ENCODE results near the gene EXOC1.

Gene EXOC1

GRCh38 chr4:55857586-55857985 is 4.1 kb downstream of the EXOC1 start:
- H3K9ac ChIP-seq (ENCODE audit: low read length): no peak overlapping the region
- H3K36me3 ChIP-seq (ENCODE audit: low read length): no peaks in the 10 kb centered on the region; the same call in 1 of the 2 replicates
- no peak overlapping the region for H3K4me3 ChIP-seq (ENCODE audit: insufficient read depth, low read length, poor library complexity, severe bottlenecking)
- H3K27me3 ChIP-seq (ENCODE audit: low read length): no peaks in the 10 kb centered on the region
- TF ChIP-seq, protein P1, sequence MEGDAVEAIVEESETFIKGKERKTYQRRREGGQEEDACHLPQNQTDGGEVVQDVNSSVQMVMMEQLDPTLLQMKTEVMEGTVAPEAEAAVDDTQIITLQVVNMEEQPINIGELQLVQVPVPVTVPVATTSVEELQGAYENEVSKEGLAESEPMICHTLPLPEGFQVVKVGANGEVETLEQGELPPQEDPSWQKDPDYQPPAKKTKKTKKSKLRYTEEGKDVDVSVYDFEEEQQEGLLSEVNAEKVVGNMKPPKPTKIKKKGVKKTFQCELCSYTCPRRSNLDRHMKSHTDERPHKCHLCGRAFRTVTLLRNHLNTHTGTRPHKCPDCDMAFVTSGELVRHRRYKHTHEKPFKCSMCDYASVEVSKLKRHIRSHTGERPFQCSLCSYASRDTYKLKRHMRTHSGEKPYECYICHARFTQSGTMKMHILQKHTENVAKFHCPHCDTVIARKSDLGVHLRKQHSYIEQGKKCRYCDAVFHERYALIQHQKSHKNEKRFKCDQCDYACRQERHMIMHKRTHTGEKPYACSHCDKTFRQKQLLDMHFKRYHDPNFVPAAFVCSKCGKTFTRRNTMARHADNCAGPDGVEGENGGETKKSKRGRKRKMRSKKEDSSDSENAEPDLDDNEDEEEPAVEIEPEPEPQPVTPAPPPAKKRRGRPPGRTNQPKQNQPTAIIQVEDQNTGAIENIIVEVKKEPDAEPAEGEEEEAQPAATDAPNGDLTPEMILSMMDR (IDR thresholded peaks at IDR 0.05; ENCODE audit: insufficient read depth, low read length, poor library complexity, severe bottlenecking): no peak
- no peak for TF ChIP-seq EZH2phosphoT487 (conservative IDR thresholded peaks at IDR 0.05; ENCODE audit: low read length)
- H3K27ac ChIP-seq (ENCODE audit: low read depth, low read length): no peak overlapping the region
- no peaks in the 10 kb centered on the region for H3K9me2 ChIP-seq (replicated peaks; ENCODE audit: insufficient read depth, low read length)
- H3K4me2 ChIP-seq (ENCODE audit: low read depth, low read length, poor library complexity, severe bottlenecking): no peak overlapping the region
- H3F3A ChIP-seq (ENCODE audit: insufficient read depth): no peaks in the 10 kb centered on the region
- no peak overlapping the region for H2AFZ ChIP-seq (ENCODE audit: low read depth, low read length, severe bottlenecking)
- no peaks in the 10 kb centered on the region for H4K20me1 ChIP-seq (ENCODE audit: low read depth, low read length)
- H3K79me2 ChIP-seq (ENCODE audit: insufficient read depth, low read length): peaks cover 24% of the 10 kb centered on the region; the same call in 1 of the 2 replicates
- no peaks in the 10 kb centered on the region for H3K9me3 ChIP-seq (ENCODE audit: insufficient read depth, low read length)

GRCh38 chr4:55859711-55860110 is 6.3 kb downstream of the EXOC1 start:
- H3F3A ChIP-seq (ENCODE audit: insufficient read depth): no peaks in the 10 kb centered on the region
- peaks cover 18% of the 10 kb centered on the region; the same call in 1 of the 2 replicates for H3K79me2 ChIP-seq (ENCODE audit: insufficient read depth, low read length)
- H3K4me3 ChIP-seq (ENCODE audit: insufficient read depth, low read length, poor library complexity, severe bottlenecking): no peak overlapping the region
- no peaks in the 10 kb centered on the region for H3K9me3 ChIP-seq (ENCODE audit: insufficient read depth, low read length)
- no peak overlapping the region for H3K9ac ChIP-seq (ENCODE audit: low read length)
- no peaks in the 10 kb centered on the region for H4K20me1 ChIP-seq (ENCODE audit: low read depth, low read length)
- H3K27ac ChIP-seq (ENCODE audit: low read depth, low read length): no peak overlapping the region
- H3K27me3 ChIP-seq (ENCODE audit: low read length): no peaks in the 10 kb centered on the region
- no peaks in the 10 kb centered on the region for H3K9me2 ChIP-seq (replicated peaks; ENCODE audit: insufficient read depth, low read length)
- no peak overlapping the region for H2AFZ ChIP-seq (ENCODE audit: low read depth, low read length, severe bottlenecking)
- no peak overlapping the region for H3K4me2 ChIP-seq (ENCODE audit: low read depth, low read length, poor library complexity, severe bottlenecking)
- H3K36me3 ChIP-seq (ENCODE audit: low read length): no peaks in the 10 kb centered on the region; the same call in 1 of the 2 replicates
- no peak for TF ChIP-seq EZH2phosphoT487 (conservative IDR thresholded peaks at IDR 0.05; ENCODE audit: low read length)
- TF ChIP-seq, protein P1 (IDR thresholded peaks at IDR 0.05; ENCODE audit: insufficient read depth, low read length, poor library complexity, severe bottlenecking): no peak

DNA sequence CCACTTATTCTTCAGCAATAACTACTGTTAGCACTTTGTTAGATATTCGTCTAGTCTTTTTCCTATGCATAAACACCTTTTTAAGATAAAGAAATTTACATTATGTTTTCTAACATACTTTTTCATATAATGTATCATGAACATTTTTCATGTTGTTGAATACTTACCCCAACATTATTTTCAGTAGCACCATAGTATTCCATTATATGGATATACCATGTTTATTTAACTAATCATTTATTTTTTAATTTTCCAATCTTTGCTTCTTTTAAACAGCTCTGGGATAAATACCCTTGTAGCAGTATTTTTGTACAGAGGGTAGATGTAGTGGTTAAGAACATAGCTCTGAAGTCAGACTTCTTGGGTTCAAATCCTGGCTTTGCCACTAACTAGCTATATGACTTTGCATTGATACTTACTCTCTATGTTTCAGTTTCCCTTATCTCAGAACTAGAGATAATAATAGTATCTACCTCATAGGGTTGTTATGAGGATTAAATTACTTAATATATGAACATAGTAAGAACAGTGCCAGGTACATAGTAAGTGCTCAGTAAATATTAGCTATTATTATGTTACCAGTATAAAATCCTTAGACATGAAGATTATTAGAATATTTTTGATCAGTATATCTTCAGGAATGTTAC is 11.3 kb downstream of the EXOC1 start:
- TF ChIP-seq EZH2phosphoT487 (conservative IDR thresholded peaks at IDR 0.05; ENCODE audit: low read length): no peak
- TF ChIP-seq, protein P1 (IDR thresholded peaks at IDR 0.05; ENCODE audit: insufficient read depth, low read length, poor library complexity, severe bottlenecking): no peak
- H3K36me3 ChIP-seq (ENCODE audit: low read length): 0 out of 2 replicates have a peak, but pooled peaks cover 3% of the 10 kb centered on the region
- H3K27me3 ChIP-seq (ENCODE audit: low read length): no peaks in the 10 kb centered on the region
- H3K9ac ChIP-seq (ENCODE audit: low read length): no peak overlapping the region
- H3K9me2 ChIP-seq (replicated peaks; ENCODE audit: insufficient read depth, low read length): no peaks in the 10 kb centered on the region
- H3K4me2 ChIP-seq (ENCODE audit: low read depth, low read length, poor library complexity, severe bottlenecking): no peak overlapping the region
- H4K20me1 ChIP-seq (ENCODE audit: low read depth, low read length): no peaks in the 10 kb centered on the region
- H3K79me2 ChIP-seq (ENCODE audit: insufficient read depth, low read length): no peaks in the 10 kb centered on the region
- no peaks in the 10 kb centered on the region for H3K9me3 ChIP-seq (ENCODE audit: insufficient read depth, low read length)
- no peak overlapping the region for H3K27ac ChIP-seq (ENCODE audit: low read depth, low read length)
- H3K4me3 ChIP-seq (ENCODE audit: insufficient read depth, low read length, poor library complexity, severe bottlenecking): no peak overlapping the region
- H2AFZ ChIP-seq (ENCODE audit: low read depth, low read length, severe bottlenecking): no peak overlapping the region
- H3F3A ChIP-seq (ENCODE audit: insufficient read depth): peaks cover 4% of the 10 kb centered on the region; the same call in 1 of the 2 replicates

Measured in SU-DHL-6 (cell line).